Calu3 (cell line): ENCODE results near the gene WNK1. TPM values are rescaled to one million over a fixed set of nuclear protein-coding genes. Genes with fewer than 3 reads are reported as not detected.

Experiments used
- BruUV-seq: library from RNA; stranded (reverse); fragments of 400-500 nt; replicated peaks from 2 replicates; lab custom pipeline; 2021; lab: Mats Ljungman, UMichigan
- CTCF ChIA-PET: fragments of 300-600 bp; sonication (Branson Sonifier 250); formaldehyde crosslinking; loops from one replicate; lab custom pipeline; 2022; ENCODE audit warnings: antibody characterized with exemption; lab: Charles Lee
- DNase-seq: peaks from one replicate; pipeline ENCODE4 v3.0.0; 2022
- H3K27ac Mint-ChIP-seq: one replicate; pipeline ENCODE4 v1.8.0; 2022; ENCODE audit warnings: mixed read lengths; ENCODE audit not compliant: unreplicated experiment
- H3K27me3 Mint-ChIP-seq: one replicate; pipeline ENCODE4 v1.8.0; 2022; ENCODE audit warnings: mixed read lengths; ENCODE audit not compliant: unreplicated experiment
- H3K36me3 Mint-ChIP-seq: one replicate; pipeline ENCODE4 v1.8.0; 2022; ENCODE audit warnings: mild to moderate bottlenecking, moderate library complexity, mixed read lengths; ENCODE audit not compliant: insufficient read depth, unreplicated experiment
- H3K4me1 Mint-ChIP-seq: one replicate; pipeline ENCODE4 v1.8.0; 2022; ENCODE audit warnings: mild to moderate bottlenecking, low read depth, mixed read lengths; ENCODE audit not compliant: unreplicated experiment
- H3K4me3 Mint-ChIP-seq: one replicate; pipeline ENCODE4 v1.8.0; 2022; ENCODE audit warnings: mild to moderate bottlenecking, low read depth, moderate library complexity, mixed read lengths; ENCODE audit not compliant: unreplicated experiment
- H3K9me3 Mint-ChIP-seq: one replicate; pipeline ENCODE4 v1.8.0; 2022; ENCODE audit warnings: low read depth, mixed read lengths; ENCODE audit not compliant: unreplicated experiment
- intact Hi-C: fragments of 100-400 bp; cut with micrococcal nuclease; formaldehyde crosslinking; loops from one replicate; pipeline ENCODE4 v1.10.0; 2022; ENCODE audit not compliant: unreplicated experiment
- total RNA-seq: library from RNA; stranded (reverse); gene quantifications from 2 replicates; pipeline ENCODE4 v1.2.3, GENCODE V29; 2022
- TF ChIP-seq, protein P1 (sequence below): fragments of 200-600 bp; IDR thresholded peaks from one replicate; pipeline ENCODE4 v1.8.0; 2022; ENCODE audit warnings: antibody characterized with exemption; ENCODE audit not compliant: unreplicated experiment

The WNK1 gene
- total RNA-seq, 1 experiment from 2014 or later, result 107 TPM

DNA sequence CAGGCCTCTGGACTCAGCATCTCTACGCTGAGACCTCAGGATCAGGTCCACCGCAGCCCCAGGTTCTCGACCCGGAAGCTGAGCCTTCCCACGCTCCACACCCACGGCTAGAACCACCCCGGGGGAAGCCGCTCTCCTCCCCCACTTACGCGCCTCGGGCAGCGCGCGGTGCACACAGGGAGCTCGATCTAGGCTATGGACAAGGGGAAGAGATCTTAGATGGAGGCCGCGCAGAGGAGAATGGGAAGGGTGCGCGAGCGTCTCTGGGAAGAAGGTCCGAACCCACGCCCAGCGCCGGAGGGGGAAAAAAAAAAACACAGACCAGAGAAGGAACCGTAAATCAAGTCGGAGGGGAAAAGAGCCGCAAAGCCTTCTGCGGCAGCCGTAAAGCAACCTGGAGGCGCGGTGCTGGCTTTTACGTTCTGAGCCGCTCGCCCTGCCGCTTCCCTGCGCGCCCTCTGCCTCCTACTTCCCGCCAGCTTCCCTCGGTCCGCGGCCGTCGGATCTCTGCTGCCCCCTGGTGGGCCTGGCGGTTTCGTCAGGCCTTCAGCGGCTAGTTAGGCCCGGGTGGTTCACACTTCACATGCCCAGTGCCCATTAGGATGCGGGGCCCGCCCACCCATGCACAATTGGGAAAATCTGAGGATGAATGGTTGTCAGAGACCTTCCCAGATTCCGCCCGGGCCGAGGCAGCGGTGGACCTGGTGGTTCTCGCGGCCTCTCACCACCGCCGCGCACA lies 197.2 kb downstream of the WNK1 start, which contains the start of gene RAD52:
TSS of gene RAD52 (minus strand) at position 242 of the 739 bp plus-strand sequence. CDS start 16,636 bp downstream, outside the sequence.
- BruUV-seq, result no TSS peak
- H3K4me1 Mint-ChIP-seq, result peaks cover 26% of the 10 kb centered on the region
- peak within 1 kb of the TSS; percentile 94 for H3K27ac Mint-ChIP-seq
- CTCF ChIA-PET, result interaction anchor here (0.6 to 2.4 kb wide), 16 partner anchors 10 to 776 kb away, joined by 3 to 22 read pairs (median 4); partner anchors contain the start of genes ERC1 and WNK1
- TF ChIP-seq, protein P1, sequence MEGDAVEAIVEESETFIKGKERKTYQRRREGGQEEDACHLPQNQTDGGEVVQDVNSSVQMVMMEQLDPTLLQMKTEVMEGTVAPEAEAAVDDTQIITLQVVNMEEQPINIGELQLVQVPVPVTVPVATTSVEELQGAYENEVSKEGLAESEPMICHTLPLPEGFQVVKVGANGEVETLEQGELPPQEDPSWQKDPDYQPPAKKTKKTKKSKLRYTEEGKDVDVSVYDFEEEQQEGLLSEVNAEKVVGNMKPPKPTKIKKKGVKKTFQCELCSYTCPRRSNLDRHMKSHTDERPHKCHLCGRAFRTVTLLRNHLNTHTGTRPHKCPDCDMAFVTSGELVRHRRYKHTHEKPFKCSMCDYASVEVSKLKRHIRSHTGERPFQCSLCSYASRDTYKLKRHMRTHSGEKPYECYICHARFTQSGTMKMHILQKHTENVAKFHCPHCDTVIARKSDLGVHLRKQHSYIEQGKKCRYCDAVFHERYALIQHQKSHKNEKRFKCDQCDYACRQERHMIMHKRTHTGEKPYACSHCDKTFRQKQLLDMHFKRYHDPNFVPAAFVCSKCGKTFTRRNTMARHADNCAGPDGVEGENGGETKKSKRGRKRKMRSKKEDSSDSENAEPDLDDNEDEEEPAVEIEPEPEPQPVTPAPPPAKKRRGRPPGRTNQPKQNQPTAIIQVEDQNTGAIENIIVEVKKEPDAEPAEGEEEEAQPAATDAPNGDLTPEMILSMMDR, result peak; percentile 87
- H3K36me3 Mint-ChIP-seq, result peaks cover 39% of the 10 kb centered on the region
- intact Hi-C loops, result loop anchor here (5.0 to 10.0 kb wide), 3 partner anchors 135 to 377 kb away; no protein-coding TSS in a partner anchor
- H3K9me3 Mint-ChIP-seq, result no peaks in the 10 kb centered on the region
- DNase-seq, result peak; percentile 97
- no peaks in the 10 kb centered on the region for H3K27me3 Mint-ChIP-seq
- H3K4me3 Mint-ChIP-seq, result peak within 1 kb of the TSS; percentile 98

DNA sequence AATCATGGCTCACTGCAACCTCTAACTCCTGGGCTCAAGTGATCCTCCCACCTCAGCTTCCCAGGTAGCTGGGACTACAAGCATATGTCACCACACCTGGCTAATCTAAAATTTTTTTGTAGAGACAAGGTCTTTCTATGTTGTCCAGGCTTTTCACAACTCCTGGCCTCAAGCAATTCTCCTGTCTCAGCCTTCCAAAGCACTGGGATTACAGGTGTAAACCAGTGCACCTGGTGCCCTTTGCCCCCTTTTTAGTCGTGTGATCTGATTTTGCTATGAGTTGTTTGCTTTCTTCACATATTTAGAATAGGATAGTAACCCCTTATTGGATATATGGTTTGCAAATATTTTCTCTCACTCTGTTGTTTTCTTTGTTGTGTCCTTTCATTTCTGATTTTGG lies 198.8 kb downstream of the WNK1 start:
- CTCF ChIA-PET, result interaction anchor here (1.3 kb wide), 1 partner anchor 142 kb away, joined by 3 read pairs; no protein-coding TSS in a partner anchor
- BruUV-seq, result no TSS peak
- DNase-seq, result no peak
- Mint-ChIP-seq H3K9me3 (no peaks in the 10 kb centered on the region), H3K27me3 (no peaks in the 10 kb centered on the region), H3K4me3 (no peak overlapping the region), H3K4me1 (peaks cover 26% of the 10 kb centered on the region), H3K27ac (no peak overlapping the region), H3K36me3 (peaks cover 39% of the 10 kb centered on the region)
- intact Hi-C loops, result loop anchor here (5.0 kb wide), 1 partner anchor 141 kb away; no protein-coding TSS in a partner anchor
- TF ChIP-seq, protein P1, result no peak

DNA sequence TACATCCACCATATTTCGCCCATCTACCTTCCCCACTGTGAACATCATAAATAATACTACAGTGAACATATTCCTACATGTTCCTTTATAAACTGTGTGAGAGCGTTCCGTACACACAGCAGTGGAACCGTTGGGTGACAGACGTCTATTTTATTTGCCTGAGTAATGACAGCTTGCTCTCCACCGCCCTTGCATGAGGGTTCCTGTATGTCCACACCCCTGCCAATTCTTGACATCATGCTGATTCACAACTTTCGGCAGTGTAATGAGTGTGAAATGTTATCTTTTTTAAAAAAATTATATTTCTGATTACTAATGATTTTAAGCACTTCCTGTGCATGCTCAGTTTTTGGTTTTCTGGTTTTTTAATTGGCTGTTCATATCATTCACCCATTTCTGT lies 201.4 kb downstream of the WNK1 start:
- TF ChIP-seq, protein P1, result no peak
- H3K9me3 Mint-ChIP-seq, result no peaks in the 10 kb centered on the region
- no peak for DNase-seq
- no TSS peak for BruUV-seq
- no peaks in the 10 kb centered on the region for H3K27me3 Mint-ChIP-seq
- H3K4me3 Mint-ChIP-seq, result no peak overlapping the region
- peaks cover 19% of the 10 kb centered on the region for H3K4me1 Mint-ChIP-seq
- CTCF ChIA-PET, result no interaction called here
- H3K27ac Mint-ChIP-seq, result no peak overlapping the region
- intact Hi-C loops, result loop anchor here (5.0 kb wide), 1 partner anchor 139 kb away; no protein-coding TSS in a partner anchor
- H3K36me3 Mint-ChIP-seq, result peaks cover 27% of the 10 kb centered on the region

DNA sequence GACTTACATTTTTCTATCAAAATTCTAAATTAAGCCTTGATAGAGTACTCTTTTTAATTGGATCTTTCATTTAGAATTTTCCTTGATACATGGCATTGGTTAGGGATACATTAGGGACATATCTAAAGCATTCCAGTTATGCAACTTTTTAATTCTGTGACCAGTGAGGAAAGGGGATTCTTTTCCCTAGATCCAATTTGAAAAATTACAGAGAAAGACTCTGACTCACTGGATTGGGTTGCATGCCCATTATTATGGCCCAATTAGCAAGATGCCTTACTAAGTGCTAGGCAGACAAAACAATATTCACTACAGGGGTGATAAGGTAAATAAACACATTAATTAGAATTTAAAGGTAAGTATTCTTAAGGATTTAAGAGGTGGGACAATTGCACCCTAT lies 202.4 kb downstream of the WNK1 start:
- BruUV-seq, result no TSS peak
- Mint-ChIP-seq H3K9me3 (no peaks in the 10 kb centered on the region), H3K27me3 (peaks cover 6% of the 10 kb centered on the region), H3K27ac (no peak overlapping the region), H3K4me1 (peaks cover 19% of the 10 kb centered on the region), H3K36me3 (peaks cover 17% of the 10 kb centered on the region), H3K4me3 (no peak overlapping the region)
- intact Hi-C loops, result loop anchor here (5.0 kb wide), 1 partner anchor 138 kb away; no protein-coding TSS in a partner anchor
- TF ChIP-seq, protein P1, result no peak
- DNase-seq, result no peak
- CTCF ChIA-PET, result no interaction called here
